Measurements from ENCODE around the gene LSM3. TPM values are rescaled to one million over a fixed set of nuclear protein-coding genes. Genes with fewer than 3 reads are reported as not detected.

The LSM3 gene
- total and polyA plus RNA-seq, 12 donors, result 4.1 to 25.8 (median 9.5) TPM

GRCh38 chr3:14235003-14235911 lies 56.6 kb downstream of the LSM3 start:
- H3K36me3 ChIP-seq (replicated peaks in 1 of 2), result no peaks in the 10 kb centered on the region
- H3K4me1 ChIP-seq (replicated peaks in 1 of 2), result no peaks in the 10 kb centered on the region
- no peak for TF ChIP-seq CTCF (IDR thresholded peaks at IDR 0.05)
- TF ChIP-seq POLR2A (IDR thresholded peaks at IDR 0.05), result no peak
- H3K4me3 ChIP-seq, result no peak overlapping the region
- WGBS, 4 donors, result 52 to 57% (median 53%) methylated on average over 4 of the region's 4 CpGs
- intact Hi-C loops (cut with DNase I), result no loop called here
- H3K27ac ChIP-seq, result peak overlapping the region in 1 of 5 donors; percentile 33
- H3K27me3 ChIP-seq, result no peaks in the 10 kb centered on the region
- peak in 1 of 7 donors; percentile 50 for DNase-seq
- H3K9me3 ChIP-seq (replicated peaks in 1 of 3), result no peaks in the 10 kb centered on the region

GRCh38 chr3:14235912-14236295 lies 57.3 kb downstream of the LSM3 start:
- no peak for TF ChIP-seq POLR2A (IDR thresholded peaks at IDR 0.05)
- TF ChIP-seq CTCF (IDR thresholded peaks at IDR 0.05), result no peak
- Histone ChIP-seq H3K27ac (peak overlapping the region in 1 of 5 donors; percentile 6), H3K4me1 (replicated peaks in 1 of 2) (no peaks in the 10 kb centered on the region), H3K27me3 (no peaks in the 10 kb centered on the region), H3K4me3 (no peak overlapping the region), H3K36me3 (replicated peaks in 1 of 2) (no peaks in the 10 kb centered on the region), H3K9me3 (replicated peaks in 1 of 3) (no peaks in the 10 kb centered on the region)
- intact Hi-C loops (cut with DNase I), result no loop called here
- WGBS, 4 donors, result 85 to 90% (median 88%) methylated on average over 7 to 8 of the region's 8 CpGs
- peak in 1 of 7 donors; percentile 15 for DNase-seq

- H3K9me3 ChIP-seq (replicated peaks in 1 of 3), result no peaks in the 10 kb centered on the region
- DNase-seq, result peak in 1 of 7 donors; percentile 7
- H3K36me3 ChIP-seq (replicated peaks in 1 of 2), result no peaks in the 10 kb centered on the region
- H3K4me1 ChIP-seq (replicated peaks in 1 of 2), result no peaks in the 10 kb centered on the region
- intact Hi-C loops (cut with DNase I), result no loop called here
- no peak overlapping the region for H3K27ac ChIP-seq
- H3K27me3 ChIP-seq, result no peaks in the 10 kb centered on the region
- TF ChIP-seq POLR2A (IDR thresholded peaks at IDR 0.05), result no peak
- TF ChIP-seq CTCF (IDR thresholded peaks at IDR 0.05), result no peak
- 84 to 93% (median 86%) methylated on average over 3 of the region's 3 CpGs for WGBS, 4 donors
- H3K4me3 ChIP-seq, result no peak overlapping the region
Observed at GRCh38 chr3:14236902-14237301, 58.3 kb downstream of the LSM3 start.

GRCh38 chr3:14237457-14237856 lies 58.8 kb downstream of the LSM3 start:
- no peaks in the 10 kb centered on the region for H3K4me1 ChIP-seq (replicated peaks in 1 of 2)
- no peak for TF ChIP-seq CTCF (IDR thresholded peaks at IDR 0.05)
- TF ChIP-seq POLR2A (IDR thresholded peaks at IDR 0.05), result no peak
- WGBS, 4 donors, result 69 to 82% (median 77%) methylated on average over 6 of the region's 6 CpGs
- H3K9me3 ChIP-seq (replicated peaks in 1 of 3), result no peaks in the 10 kb centered on the region
- intact Hi-C loops (cut with DNase I), result no loop called here
- no peaks in the 10 kb centered on the region for H3K27me3 ChIP-seq
- no peak overlapping the region for H3K4me3 ChIP-seq
- H3K27ac ChIP-seq, result no peak overlapping the region
- H3K36me3 ChIP-seq (replicated peaks in 1 of 2), result no peaks in the 10 kb centered on the region
- peak in 1 of 7 donors; percentile 40 for DNase-seq

Measured in adrenal gland (tissue), 12 donors.